HS-27A (cell line): ENCODE measurements around the gene MIOS.
A peak's percentile ranks its signal among the peaks of the same experiment; 100 is the strongest.

Experiments
- DNase-seq: peaks from one replicate; pipeline ENCODE4 v3.0.0-alpha.2; 2012; ENCODE audit warnings: low read depth, missing footprints

Gene MIOS

GRCh38 chr7:7583731-7584130 lies 17.0 kb downstream of the MIOS start:
- DNase-seq = no peak

GRCh38 chr7:7584653-7585052 lies 18.0 kb downstream of the MIOS start:
- DNase-seq = no peak

GRCh38 chr7:7585241-7585928 lies 18.7 kb downstream of the MIOS start:
- DNase-seq = no peak

- DNase-seq = no peak
Observed at GRCh38 chr7:7595451-7595850, 28.8 kb downstream of the MIOS start.

GRCh38 chr7:7596176-7596575 lies 29.5 kb downstream of the MIOS start:
- DNase-seq = no peak

- DNase-seq = no peak
Observed at GRCh38 chr7:7607010-7607409, 40.3 kb downstream of the MIOS start.

GRCh38 chr7:7609330-7609729 lies 42.6 kb downstream of the MIOS start:
- no peak for DNase-seq

- no peak for DNase-seq
Observed at GRCh38 chr7:7612519-7612918, 45.8 kb downstream of the MIOS start.

- DNase-seq = no peak
Observed at GRCh38 chr7:7613210-7613609, 46.5 kb downstream of the MIOS start.

GRCh38 chr7:7614018-7614741 lies 47.5 kb downstream of the MIOS start:
- no peak for DNase-seq

GRCh38 chr7:7617550-7617949 lies 50.9 kb downstream of the MIOS start:
- DNase-seq = no peak

GRCh38 chr7:7618410-7618809 lies 51.7 kb downstream of the MIOS start:
- no peak for DNase-seq

GRCh38 chr7:7620236-7620635 lies 53.6 kb downstream of the MIOS start:
- no peak for DNase-seq

GRCh38 chr7:7620644-7621210 lies 54.0 kb downstream of the MIOS start:
- DNase-seq = no peak

- DNase-seq = no peak
Observed at GRCh38 chr7:7628476-7628875, 61.8 kb downstream of the MIOS start.

GRCh38 chr7:7630626-7631329 lies 64.1 kb downstream of the MIOS start:
- DNase-seq = no peak

- DNase-seq = no peak
Observed at GRCh38 chr7:7639421-7639820, 72.7 kb downstream of the MIOS start.

- DNase-seq = peak; percentile 23
Observed at GRCh38 chr7:7639847-7640220, 73.2 kb downstream of the MIOS start.

- DNase-seq = peak; percentile 93
Observed at GRCh38 chr7:7640221-7641128, 73.8 kb downstream of the MIOS start, which contains the start of gene UMAD1. Gene UMAD1, plus strand, starts transcription at chr7:7640752. Its CDS starts 32,620 bp downstream, at chr7:7673372.

- no peak for DNase-seq
Observed at GRCh38 chr7:7641129-7641663, 74.5 kb downstream of the MIOS start.

- no peak for DNase-seq
Observed at GRCh38 chr7:7642081-7642480, 75.4 kb downstream of the MIOS start.
